ENCODE data around the gene OR6S1. TPM values are rescaled to one million over a fixed set of nuclear protein-coding genes. Genes with fewer than 3 reads are reported as not detected.
"Not testable (repeated sequence)": the region's sequence is repeated elsewhere in the genome, so short reads cannot be mapped to it uniquely, and the experiment has no call there.

Gene OR6S1
- total RNA-seq, 1 donor: not detected

- Histone ChIP-seq H3K4me3 (ENCODE audit: insufficient read depth, low read length) (peak overlapping the region; percentile 38), H2AFZ (ENCODE audit: low read length) (peak overlapping the region; percentile 10), H3K27me3 (ENCODE audit: insufficient read depth, low read length) (peaks cover 18% of the 10 kb centered on the region), H4K20me1 (ENCODE audit: insufficient read depth, low read length) (no peaks in the 10 kb centered on the region), H3K79me2 (ENCODE audit: insufficient read depth, low read length) (no peaks in the 10 kb centered on the region), H3K9me3 (ENCODE audit: low read depth, low read length) (no peaks in the 10 kb centered on the region), H3K4me2 (ENCODE audit: insufficient read depth, low read length) (peak overlapping the region; percentile 55), H3K36me3 (ENCODE audit: insufficient read depth, low read length) (no peaks in the 10 kb centered on the region), H3K4me1 (ENCODE audit: insufficient read depth, low read length) (no peaks in the 10 kb centered on the region), H3K27ac (ENCODE audit: low read depth, low read length) (no peak overlapping the region)
- TF ChIP-seq CTCF (IDR thresholded peaks at IDR 0.05; ENCODE audit: extremely low read depth, low read depth, low read length): no peak
- DNase-seq (ENCODE audit: insufficient read length, low spot score, missing footprints): peak; percentile 88
Measured at GRCh38 chr14:20652996-20653975, 11.8 kb upstream of the OR6S1 start.

GRCh38 chr14:20645481-20645880 is 4.0 kb upstream of the OR6S1 start:
- no peaks in the 10 kb centered on the region for H3K9me3 ChIP-seq (ENCODE audit: low read depth, low read length)
- H3K27me3 ChIP-seq (ENCODE audit: insufficient read depth, low read length): peaks cover 7% of the 10 kb centered on the region
- H3K36me3 ChIP-seq (ENCODE audit: insufficient read depth, low read length): no peaks in the 10 kb centered on the region
- no peak overlapping the region for H3K4me2 ChIP-seq (ENCODE audit: insufficient read depth, low read length)
- no peak for DNase-seq (ENCODE audit: insufficient read length, low spot score, missing footprints)
- no peaks in the 10 kb centered on the region for H3K4me1 ChIP-seq (ENCODE audit: insufficient read depth, low read length)
- no peak overlapping the region for H3K4me3 ChIP-seq (ENCODE audit: insufficient read depth, low read length)
- no peak for TF ChIP-seq CTCF (IDR thresholded peaks at IDR 0.05; ENCODE audit: extremely low read depth, low read depth, low read length)
- H2AFZ ChIP-seq (ENCODE audit: low read length): no peak overlapping the region
- no peak overlapping the region for H3K27ac ChIP-seq (ENCODE audit: low read depth, low read length)
- no peaks in the 10 kb centered on the region for H4K20me1 ChIP-seq (ENCODE audit: insufficient read depth, low read length)
- no peaks in the 10 kb centered on the region for H3K79me2 ChIP-seq (ENCODE audit: insufficient read depth, low read length)

DNA sequence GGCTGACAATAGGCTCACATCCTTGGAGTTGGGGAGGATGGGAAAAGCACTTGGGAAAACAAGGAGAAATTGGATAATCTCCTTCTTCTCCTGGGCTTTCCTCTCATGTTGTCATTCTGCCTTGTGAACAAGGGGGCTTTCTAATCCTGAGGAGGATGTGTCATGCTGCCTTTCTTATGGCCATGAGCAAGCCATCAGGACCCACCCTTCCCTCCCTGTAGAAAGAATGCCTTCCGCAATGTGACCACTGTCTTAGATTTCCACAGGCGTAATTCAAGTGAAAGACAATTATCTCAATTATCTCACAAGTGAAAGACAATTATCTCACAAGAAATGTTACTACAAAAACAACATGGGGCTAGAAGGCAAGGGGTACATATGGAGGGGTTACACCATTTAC is 3.0 kb upstream of the OR6S1 start:
- Histone ChIP-seq H3K4me3 (ENCODE audit: insufficient read depth, low read length) (no peak overlapping the region), H3K4me1 (ENCODE audit: insufficient read depth, low read length) (no peaks in the 10 kb centered on the region), H2AFZ (ENCODE audit: low read length) (no peak overlapping the region), H4K20me1 (ENCODE audit: insufficient read depth, low read length) (no peaks in the 10 kb centered on the region), H3K36me3 (ENCODE audit: insufficient read depth, low read length) (no peaks in the 10 kb centered on the region), H3K4me2 (ENCODE audit: insufficient read depth, low read length) (no peak overlapping the region), H3K79me2 (ENCODE audit: insufficient read depth, low read length) (no peaks in the 10 kb centered on the region), H3K27me3 (ENCODE audit: insufficient read depth, low read length) (peaks cover 7% of the 10 kb centered on the region), H3K9me3 (ENCODE audit: low read depth, low read length) (no peaks in the 10 kb centered on the region), H3K27ac (ENCODE audit: low read depth, low read length) (no peak overlapping the region)
- no peak for TF ChIP-seq CTCF (IDR thresholded peaks at IDR 0.05; ENCODE audit: extremely low read depth, low read depth, low read length)
- DNase-seq (ENCODE audit: insufficient read length, low spot score, missing footprints): no peak

GRCh38 chr14:20642755-20643154 is 1.3 kb upstream of the OR6S1 start:
- not testable (repeated sequence) for H3K27ac ChIP-seq (ENCODE audit: low read depth, low read length); DNase-seq (ENCODE audit: insufficient read length, low spot score, missing footprints)

More at GRCh38 chr14:20642755-20643154, 1.3 kb upstream of the OR6S1 start:
- not testable (repeated sequence) for H3K4me3 ChIP-seq (ENCODE audit: insufficient read depth, low read length); H3K79me2 ChIP-seq (ENCODE audit: insufficient read depth, low read length); H3K4me1 ChIP-seq (ENCODE audit: insufficient read depth, low read length); H3K9me3 ChIP-seq (ENCODE audit: low read depth, low read length); H3K4me2 ChIP-seq (ENCODE audit: insufficient read depth, low read length); H3K36me3 ChIP-seq (ENCODE audit: insufficient read depth, low read length); H2AFZ ChIP-seq (ENCODE audit: low read length); H4K20me1 ChIP-seq (ENCODE audit: insufficient read depth, low read length); H3K27me3 ChIP-seq (ENCODE audit: insufficient read depth, low read length)

Data from osteoblast (primary cell).